ENCODE measurements around the gene TBC1D22A. TPM values are rescaled to one million over a fixed set of nuclear protein-coding genes. Genes with fewer than 3 reads are reported as not detected.

The TBC1D22A gene
- total and polyA plus RNA-seq, 9 of the 15 experiments (the other 6 are each of a cell fraction or from before 2014, with no cell fraction given): 0.20 to 11.5 (median 5.2) TPM

- TF ChIP-seq ZHX1 (conservative IDR thresholded peaks at IDR 0.05; ENCODE audit: low read length) (no peak), ZBTB34 (CRISPR knock-in tag; IDR thresholded peaks at IDR 0.05) (no peak), E2F5 (CRISPR knock-in tag; IDR thresholded peaks at IDR 0.05) (no peak), CLOCK (CRISPR knock-in tag; IDR thresholded peaks at IDR 0.05; ENCODE audit: borderline replicate concordance) (no peak), NFYB (IDR thresholded peaks at IDR 0.05; ENCODE audit: extremely low read depth, insufficient read length) (no peak), GABPA (tag; conservative IDR thresholded peaks at IDR 0.05; ENCODE audit: low read depth) (no peak)
These were observed 60.8 kb downstream of the TBC1D22A start (continued) for GRCh38 chr22:46823248-46823647.

All from K562 (cell line).